CD4-positive, alpha-beta T cell treated with Interleukin-17A for 4 hours (primary cell): Measurements from ENCODE around the gene LARP1.
A peak's percentile ranks its signal among the peaks of the same experiment; 100 is the strongest.
"Not testable (repeated sequence)": the region's sequence is repeated elsewhere in the genome, so short reads cannot be mapped to it uniquely, and the experiment has no call there.

Source experiments
- DNase-seq: peaks from one replicate; pipeline ENCODE4 v3.0.0-alpha.2; 2020; ENCODE audit warnings: mixed read lengths

LARP1 gene

GRCh38 chr5:154830219-154830595 is 75.0 kb downstream of the LARP1 start:
- DNase-seq = no peak

GRCh38 chr5:154830596-154830995 is 75.4 kb downstream of the LARP1 start:
- DNase-seq = no peak

GRCh38 chr5:154831451-154831850 is 76.3 kb downstream of the LARP1 start:
- no peak for DNase-seq

GRCh38 chr5:154832804-154833203 is 77.6 kb downstream of the LARP1 start:
- DNase-seq = not testable (repeated sequence)

- no peak for DNase-seq
Measured at GRCh38 chr5:154834053-154834452, 78.9 kb downstream of the LARP1 start.

GRCh38 chr5:154835701-154836052 is 80.5 kb downstream of the LARP1 start:
- DNase-seq = not testable (repeated sequence)

GRCh38 chr5:154836225-154836624 is 81.0 kb downstream of the LARP1 start:
- DNase-seq = no peak

- DNase-seq = no peak
Measured at GRCh38 chr5:154837009-154837901, 82.1 kb downstream of the LARP1 start.

GRCh38 chr5:154840435-154841272 is 85.5 kb downstream of the LARP1 start:
- DNase-seq = no peak

GRCh38 chr5:154841273-154841661 is 86.1 kb downstream of the LARP1 start:
- DNase-seq = no peak

- DNase-seq = no peak
Measured at GRCh38 chr5:154842689-154843530, 87.7 kb downstream of the LARP1 start.

GRCh38 chr5:154844809-154845208 is 89.6 kb downstream of the LARP1 start:
- no peak for DNase-seq

- DNase-seq = no peak
Measured at GRCh38 chr5:154849264-154849785, 94.1 kb downstream of the LARP1 start.

- DNase-seq = no peak
Measured at GRCh38 chr5:154849791-154850201, 94.6 kb downstream of the LARP1 start.

GRCh38 chr5:154850255-154851062 is 95.3 kb downstream of the LARP1 start, which contains the start of gene FAXDC2:
Gene FAXDC2 (minus strand): TSS chr5:154850603. CDS start chr5:154838178, 12,425 bp downstream.
- DNase-seq = no peak

- no peak for DNase-seq
Measured at GRCh38 chr5:154851351-154851750, 96.2 kb downstream of the LARP1 start.

- DNase-seq = peak; percentile 92
Measured at GRCh38 chr5:154857530-154858296, 102.5 kb downstream of the LARP1 start.

GRCh38 chr5:154858297-154858971 is 103.3 kb downstream of the LARP1 start, which contains the start of gene CNOT8:
Gene CNOT8 (plus strand): TSS chr5:154858627. CDS start chr5:154863279, 4,652 bp downstream.
- peak; percentile 98 for DNase-seq

- peak; percentile 23 for DNase-seq
Measured at GRCh38 chr5:154858972-154859871, 104.0 kb downstream of the LARP1 start.
